ENCODE results near the gene PDE4A.
A peak's percentile ranks its signal among the peaks of the same experiment; 100 is the strongest.
"Not testable (repeated sequence)": the region's sequence is repeated elsewhere in the genome, so short reads cannot be mapped to it uniquely, and the experiment has no call there.

PDE4A gene

GRCh38 chr19:10404888-10405820, 15.2 kb upstream of the PDE4A start:
- no peak for DNase-seq

DNA sequence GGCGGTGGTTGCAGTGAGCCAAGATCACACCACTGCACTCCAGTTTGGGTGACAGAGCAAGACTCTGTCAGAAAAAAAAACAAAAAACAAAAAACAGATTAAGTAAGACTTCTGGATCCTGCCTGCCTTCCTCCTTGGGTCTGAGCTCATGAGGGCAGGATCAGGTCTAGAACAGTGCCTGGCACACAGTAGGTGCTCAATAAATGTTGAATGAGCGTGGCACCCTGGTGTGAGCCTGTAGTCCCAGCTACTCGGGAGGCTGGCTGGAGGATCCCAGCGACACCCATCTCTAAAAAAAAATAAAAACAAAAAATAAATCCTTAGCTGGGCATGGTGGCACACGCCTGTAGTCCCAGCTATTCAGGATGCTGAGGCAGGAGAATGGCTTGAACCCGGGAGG, 14.1 kb upstream of the PDE4A start:
- DNase-seq, result no peak

DNA sequence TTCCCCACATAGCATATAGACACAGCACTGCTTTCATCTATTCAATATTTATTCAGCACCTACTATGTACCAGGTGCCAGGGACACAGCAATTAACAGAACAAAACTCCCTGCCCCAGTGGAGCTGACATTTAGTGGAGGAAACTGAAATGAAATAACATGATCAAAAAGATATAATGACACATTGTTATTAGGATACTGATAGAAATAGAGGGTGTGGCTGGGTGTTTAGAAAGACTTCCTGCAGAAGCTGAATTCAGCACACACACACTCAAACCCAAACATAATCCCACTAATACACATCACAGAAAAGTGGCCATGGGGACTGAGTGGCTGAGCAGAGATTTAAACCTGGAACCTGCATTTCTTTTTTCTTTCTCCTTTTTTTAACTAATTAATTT, 13.2 kb upstream of the PDE4A start:
- no peak for DNase-seq

- peak; percentile 25 to 26 for DNase-seq
These were observed 11.6 kb upstream of the PDE4A start for GRCh38 chr19:10408511-10409283.

DNA sequence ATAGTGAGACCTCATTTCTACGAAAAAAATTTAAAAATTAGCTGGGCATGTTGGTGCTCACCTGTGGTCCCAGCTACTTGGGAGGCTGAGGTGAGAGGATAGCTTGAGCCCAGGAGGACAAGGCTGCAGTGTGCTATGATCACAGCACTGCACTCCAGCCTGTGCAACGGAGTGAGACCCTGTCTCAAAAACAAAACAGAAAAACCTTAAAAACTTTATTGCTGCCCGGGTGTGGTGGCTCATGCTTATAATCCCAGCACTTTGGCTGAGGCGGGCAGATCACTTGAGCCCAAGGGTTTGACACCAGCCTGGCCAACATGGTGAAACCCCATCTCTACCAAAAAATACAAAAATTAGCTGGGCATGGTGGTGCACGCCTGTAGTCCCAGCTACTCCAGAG, 9.1 kb upstream of the PDE4A start:
- not testable (repeated sequence) for DNase-seq

DNA sequence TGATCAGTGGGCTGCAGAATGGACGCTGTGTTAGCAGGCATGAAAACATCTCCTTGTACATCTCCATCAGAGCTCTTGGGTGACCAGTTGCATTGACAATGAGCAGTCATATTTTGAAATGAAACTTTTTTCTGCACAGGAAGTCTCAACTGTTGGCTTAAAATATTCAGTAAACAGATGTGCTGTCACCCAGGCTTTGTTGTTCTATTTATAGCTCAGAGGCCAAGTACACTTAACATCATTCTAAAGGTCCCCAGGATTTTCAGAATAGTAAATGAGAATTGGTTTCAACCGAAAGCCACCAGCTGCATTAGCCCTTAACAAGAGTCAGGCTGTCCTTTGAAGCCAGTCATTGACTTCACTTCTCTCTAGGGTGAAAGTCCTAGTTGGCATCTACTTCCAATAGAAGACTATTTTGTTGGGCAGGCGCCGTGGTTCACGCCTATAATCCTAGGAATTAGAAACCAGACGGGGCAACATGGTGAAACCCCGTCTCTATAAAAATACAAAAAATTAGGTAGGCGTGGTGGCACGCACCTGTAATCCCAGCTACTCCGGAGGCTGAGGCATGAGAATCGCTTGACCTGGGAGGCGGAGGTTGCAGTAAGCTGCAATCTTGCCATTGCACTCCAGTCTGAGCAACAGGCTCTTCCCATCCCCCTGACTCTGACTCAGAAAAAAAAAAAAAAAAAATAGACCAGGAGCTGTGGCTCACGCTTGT, 7.9 kb upstream of the PDE4A start:
- no peak for DNase-seq

DNA sequence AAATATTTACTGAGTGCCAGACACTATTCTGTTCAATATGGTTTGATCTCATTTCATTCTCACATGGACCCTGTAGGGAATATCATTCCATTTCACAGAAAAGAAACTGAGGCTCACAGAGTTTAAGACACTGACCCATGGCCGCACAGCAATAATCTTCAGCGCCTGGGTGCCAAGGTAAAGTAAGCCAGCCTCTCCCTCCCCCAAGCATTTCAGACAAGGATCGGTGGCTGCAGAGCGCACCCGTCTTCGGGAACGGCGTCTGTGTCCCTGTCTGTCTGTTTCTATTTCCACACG, 4.3 kb upstream of the PDE4A start:
- no peak for DNase-seq

- DNase-seq, result peak; percentile 70
These were observed 3.7 kb upstream of the PDE4A start for GRCh38 chr19:10416380-10417257.

DNA sequence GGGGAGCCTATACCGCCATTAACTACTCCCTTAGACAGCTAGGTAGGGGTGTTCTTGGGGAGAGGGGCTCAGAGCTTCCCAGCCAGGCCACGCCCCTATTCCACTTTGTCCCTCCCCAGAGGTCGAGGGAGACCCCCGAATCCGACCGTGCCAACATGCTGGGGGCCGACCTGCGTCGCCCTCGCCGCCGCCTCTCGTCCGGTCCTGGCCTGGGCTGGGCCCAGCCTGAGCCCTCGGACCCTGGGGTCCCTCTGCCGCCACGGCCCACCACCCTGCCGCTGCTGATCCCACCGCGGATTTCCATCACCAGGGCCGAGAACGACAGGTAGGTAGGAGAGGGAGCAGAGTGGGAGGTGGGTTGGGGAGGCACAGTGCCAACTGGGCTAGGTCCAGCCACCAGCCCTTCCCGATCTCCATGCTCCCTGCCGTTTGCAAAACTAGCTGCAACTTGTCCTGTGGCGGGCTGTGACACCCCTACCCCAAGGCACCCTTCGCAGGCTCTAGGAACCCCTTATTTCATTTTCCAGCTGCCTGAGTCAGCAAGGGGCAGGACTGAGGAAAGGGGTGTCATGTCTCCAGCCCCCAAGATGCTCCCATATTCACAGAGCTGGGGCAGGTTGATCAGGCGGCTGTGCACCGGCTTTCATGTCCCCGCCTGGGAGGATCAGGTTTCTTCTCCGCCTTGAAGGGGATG, 2.6 kb upstream of the PDE4A start:
- DNase-seq, result no peak

DNA sequence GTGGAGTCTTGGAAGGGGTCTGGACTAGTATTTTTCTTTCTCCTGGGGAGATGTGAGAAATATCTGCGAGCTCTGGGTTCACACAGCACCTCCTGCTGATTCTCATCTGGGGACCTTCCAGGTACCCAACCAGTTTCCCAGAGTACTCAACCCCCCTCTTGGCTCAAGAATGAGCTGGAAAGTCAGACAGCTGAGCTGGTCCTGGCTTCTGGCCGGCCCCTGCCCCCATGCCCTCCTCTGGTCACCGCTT, 2.2 kb upstream of the PDE4A start:
- no peak for DNase-seq

DNA sequence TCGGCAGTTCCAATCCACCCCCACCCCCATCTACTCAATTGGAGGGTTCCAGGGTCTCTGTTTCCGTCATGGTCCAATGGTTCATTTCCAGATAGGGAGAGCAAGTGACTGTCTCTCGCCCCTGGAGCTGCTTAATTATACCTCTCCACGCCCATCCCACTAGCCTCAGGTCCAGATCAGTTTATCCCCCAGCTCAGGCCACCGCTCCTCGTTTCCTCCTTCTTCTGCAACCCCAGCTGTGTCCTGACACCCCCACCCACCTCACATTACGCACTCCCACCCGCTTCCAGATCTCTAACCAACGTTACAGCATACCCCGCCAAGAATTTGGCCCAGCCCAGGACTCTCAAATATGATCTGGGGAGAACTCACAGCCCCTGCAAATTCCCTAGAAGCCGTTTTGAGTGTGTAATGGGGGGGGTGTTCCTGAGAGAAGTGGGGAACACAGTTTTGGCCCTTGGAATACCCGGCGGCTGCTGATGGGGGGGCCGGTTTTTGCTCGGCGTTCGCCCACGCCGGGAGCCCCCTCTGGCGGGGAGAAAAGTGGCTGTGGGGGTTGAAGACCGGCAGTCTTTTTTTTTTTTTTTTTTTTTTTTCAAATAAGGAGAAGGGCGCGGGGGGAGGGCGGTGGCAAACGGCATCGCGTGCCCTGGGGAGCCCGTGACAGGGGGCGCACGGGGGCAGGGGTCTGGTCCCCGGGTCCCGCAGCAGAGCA, 1.7 kb upstream of the PDE4A start:
- no peak for DNase-seq

DNA sequence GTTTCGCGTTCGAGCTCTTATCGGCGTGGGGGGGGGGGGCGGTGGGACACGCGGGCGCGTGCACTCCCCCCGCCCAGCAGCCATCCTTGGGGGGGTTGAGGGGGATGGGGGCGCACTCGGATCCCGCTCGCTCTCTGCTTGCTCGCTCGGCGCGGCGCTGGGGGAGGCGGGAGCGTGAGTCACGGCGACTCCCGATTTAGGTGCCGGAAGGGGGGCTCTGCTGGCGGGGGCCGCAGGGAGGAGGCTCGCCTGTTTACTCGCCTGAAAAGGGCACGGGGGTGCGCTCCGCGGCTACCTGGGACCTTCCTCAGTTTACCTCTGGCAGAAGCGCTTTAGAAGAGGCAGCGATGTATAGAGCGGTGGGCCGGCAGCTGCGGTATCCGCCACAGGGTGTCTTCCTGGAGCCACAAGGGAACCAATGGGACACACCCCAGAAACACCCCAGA, 1.1 kb upstream of the PDE4A start:
- no peak for DNase-seq

GRCh38 chr19:10419646-10420443, 493 bp upstream of the PDE4A start:
- DNase-seq, result no peak

GRCh38 chr19:10421240-10422045, 1.1 kb downstream of the PDE4A start:
- no peak for DNase-seq

DNA sequence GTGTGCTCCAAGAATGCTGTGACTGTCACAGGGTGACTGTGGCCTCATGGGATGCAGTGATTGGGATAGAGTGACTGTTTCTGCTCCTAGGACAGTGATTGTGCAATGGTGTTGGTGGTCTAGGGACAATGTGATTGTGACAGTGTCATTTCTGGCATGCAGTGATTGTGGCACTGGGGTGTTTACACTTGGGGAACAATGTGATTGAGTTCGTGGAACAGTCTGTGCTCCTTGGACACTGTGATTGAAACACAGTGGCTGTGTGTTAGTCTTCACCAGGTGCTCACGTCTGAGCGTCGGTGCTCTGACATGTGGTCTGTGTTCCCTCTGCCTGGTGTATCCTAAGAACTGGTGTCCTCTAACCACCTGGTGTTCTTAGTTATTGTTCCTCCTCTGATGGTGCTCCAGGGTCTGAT, 1.7 kb downstream of the PDE4A start:
- no peak for DNase-seq

- no peak for DNase-seq
These were observed 2.5 kb downstream of the PDE4A start for GRCh38 chr19:10422846-10423245.

DNA sequence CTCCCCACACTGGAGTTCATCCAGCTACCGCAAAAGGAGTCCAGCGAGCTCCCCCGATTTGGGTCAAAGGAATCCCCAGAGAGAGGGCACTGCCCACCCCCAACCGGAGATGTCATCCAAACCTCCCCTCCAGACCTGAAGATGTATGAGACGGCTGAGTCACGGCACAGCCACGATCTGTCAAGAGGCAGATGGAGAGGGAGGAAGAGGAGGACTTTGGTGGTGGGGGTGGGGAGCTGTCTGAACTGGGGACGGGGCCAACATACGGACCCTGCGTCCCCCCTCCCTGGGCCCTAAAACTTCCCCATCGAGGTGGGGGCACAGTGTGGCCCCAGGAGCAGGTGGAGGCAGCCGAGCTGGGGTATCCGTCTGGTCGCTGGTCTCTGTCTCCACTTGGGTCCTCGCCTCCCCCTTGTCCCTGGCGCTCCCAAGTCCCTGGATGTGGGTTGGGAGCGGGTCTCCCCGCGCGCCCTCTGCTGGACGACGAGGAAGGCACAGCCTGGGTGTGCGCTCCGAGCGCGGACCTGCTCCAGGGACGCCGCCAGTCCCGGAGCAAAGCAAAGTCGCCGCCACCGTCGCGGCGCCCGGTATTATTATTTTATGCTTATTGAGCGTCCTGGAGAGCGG, 3.8 kb downstream of the PDE4A start:
- peak; percentile 20 to 36 for DNase-seq

DNA sequence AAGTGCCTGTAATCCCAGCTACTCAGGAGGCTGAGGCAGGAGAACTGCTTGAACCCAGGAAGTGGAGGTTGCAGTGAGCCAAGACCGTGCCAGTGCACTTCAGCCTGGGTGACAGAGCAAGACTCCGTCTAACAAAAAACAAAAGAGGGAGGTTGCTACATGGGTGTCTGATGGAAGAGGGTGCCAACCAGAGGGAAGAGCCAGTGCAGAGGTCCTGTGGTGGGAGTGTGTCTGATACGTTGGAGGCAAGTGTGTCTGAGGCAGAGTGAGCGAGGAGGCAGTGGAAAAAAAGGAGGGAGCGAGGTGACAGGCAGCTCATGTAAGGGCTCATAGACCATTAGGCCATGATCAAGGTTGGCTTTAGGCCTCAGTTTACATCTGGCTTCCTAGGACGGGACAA, 6.8 kb downstream of the PDE4A start:
- no peak for DNase-seq

GRCh38 chr19:10428996-10429381, 8.7 kb downstream of the PDE4A start:
- DNase-seq, result no peak
